Retinal pigment epithelial cell (primary cell): ENCODE data around the gene S1PR2.
A peak's percentile ranks its signal among the peaks of the same experiment; 100 is the strongest.
"Not testable (repeated sequence)": the region's sequence is repeated elsewhere in the genome, so short reads cannot be mapped to it uniquely, and the experiment has no call there.

ENCODE experiments used
- DNase-seq: peaks from one replicate; pipeline ENCODE4 v3.0.0-alpha.2; 2010; ENCODE audit warnings: low read depth
- H3K4me3 ChIP-seq: 2 replicates; pipeline ENCODE4 v1.5.1; 2011; ENCODE audit warnings: mild to moderate bottlenecking, low read length, control low read depth, moderate library complexity
- TF ChIP-seq, protein P1 (sequence below): conservative IDR thresholded peaks from 2 replicates; pipeline ENCODE4 v1.5.1; 2011; ENCODE audit warnings: low read depth, low read length, control low read depth, inconsistent platforms

S1PR2 gene

DNA sequence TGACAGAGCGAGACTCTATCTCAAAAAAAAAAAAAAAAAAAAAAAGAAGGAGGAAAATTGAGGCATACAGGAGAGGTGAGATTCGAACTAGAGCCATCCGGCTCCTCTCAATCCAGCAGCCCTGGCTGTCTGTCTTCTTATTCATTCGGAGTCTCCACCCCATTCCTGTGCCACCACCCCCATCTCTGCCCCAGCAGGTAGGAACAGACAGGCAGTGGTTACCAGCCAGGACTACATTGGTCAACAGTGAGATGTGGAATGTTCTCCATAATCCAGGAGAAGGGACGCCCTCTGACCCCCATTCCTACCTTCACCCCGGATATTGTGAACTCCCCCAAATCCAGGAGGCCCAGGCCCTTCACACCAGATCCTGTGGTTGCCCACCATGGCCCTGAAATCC, 6.6 kb upstream of the S1PR2 start:
- TF ChIP-seq, protein P1, sequence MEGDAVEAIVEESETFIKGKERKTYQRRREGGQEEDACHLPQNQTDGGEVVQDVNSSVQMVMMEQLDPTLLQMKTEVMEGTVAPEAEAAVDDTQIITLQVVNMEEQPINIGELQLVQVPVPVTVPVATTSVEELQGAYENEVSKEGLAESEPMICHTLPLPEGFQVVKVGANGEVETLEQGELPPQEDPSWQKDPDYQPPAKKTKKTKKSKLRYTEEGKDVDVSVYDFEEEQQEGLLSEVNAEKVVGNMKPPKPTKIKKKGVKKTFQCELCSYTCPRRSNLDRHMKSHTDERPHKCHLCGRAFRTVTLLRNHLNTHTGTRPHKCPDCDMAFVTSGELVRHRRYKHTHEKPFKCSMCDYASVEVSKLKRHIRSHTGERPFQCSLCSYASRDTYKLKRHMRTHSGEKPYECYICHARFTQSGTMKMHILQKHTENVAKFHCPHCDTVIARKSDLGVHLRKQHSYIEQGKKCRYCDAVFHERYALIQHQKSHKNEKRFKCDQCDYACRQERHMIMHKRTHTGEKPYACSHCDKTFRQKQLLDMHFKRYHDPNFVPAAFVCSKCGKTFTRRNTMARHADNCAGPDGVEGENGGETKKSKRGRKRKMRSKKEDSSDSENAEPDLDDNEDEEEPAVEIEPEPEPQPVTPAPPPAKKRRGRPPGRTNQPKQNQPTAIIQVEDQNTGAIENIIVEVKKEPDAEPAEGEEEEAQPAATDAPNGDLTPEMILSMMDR: no peak
- no peak for DNase-seq
- H3K4me3 ChIP-seq: no peak overlapping the region

DNA sequence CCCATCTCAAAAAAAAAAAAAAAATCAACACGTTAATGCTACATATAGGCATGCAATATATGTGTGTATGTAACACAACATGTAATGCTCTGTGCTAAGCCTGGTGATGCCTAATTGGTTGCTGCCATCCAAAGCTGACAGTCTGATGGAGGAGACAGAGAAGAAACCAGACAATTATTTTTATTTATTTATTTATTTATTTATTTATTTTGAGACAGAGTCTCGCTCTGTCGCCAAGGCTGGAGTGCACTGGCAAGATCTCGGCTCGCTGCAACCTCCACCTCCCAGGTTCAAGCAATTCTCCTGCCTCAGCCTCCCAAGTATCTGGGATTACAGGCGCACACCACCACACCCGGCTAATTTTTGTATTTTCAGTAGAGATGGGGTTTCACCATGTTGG, 4.3 kb upstream of the S1PR2 start:
- H3K4me3 ChIP-seq, DNase-seq: not testable (repeated sequence)

DNA sequence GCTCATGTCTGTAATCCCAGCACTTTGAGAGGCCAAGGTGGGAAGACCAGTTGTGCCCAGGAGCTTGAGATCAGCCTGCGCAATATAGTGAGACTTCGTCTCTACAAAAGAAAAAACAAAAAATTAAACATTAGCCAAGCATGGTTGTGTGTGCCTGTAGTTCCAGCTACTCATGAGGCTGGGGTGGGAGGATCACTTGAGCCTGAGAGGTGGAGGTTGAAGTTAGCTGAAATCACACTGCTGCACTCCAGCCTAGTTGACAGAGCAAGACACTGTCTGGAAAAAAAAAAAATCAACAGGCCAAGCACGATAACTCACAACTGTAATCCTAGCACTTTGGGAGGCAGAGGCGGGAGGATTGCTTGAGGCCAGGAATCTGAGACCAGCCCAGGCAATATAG, 3.9 kb upstream of the S1PR2 start:
- no peak for DNase-seq
- H3K4me3 ChIP-seq: no peak overlapping the region
- TF ChIP-seq, protein P1: no peak

DNA sequence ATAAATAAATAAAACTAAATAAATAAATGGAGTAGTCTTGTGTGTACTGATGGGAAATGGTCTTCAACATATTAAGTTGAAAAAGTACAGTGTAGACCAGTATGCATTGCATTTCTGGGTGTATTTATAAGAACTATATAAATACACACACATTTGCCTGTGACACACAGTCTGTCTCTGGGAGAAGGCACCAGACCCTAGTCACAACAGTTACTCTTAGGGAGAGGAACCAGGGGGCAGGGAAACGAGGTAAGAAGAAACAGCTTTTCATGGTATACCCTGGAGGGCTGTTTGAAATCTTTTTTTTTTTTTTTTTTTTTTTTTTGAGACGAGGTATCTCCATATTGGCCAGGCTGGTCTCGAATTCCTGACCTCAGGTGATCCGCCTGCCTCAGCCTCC, 2.8 kb upstream of the S1PR2 start:
- TF ChIP-seq, protein P1: no peak
- H3K4me3 ChIP-seq: no peak overlapping the region
- DNase-seq: no peak

DNA sequence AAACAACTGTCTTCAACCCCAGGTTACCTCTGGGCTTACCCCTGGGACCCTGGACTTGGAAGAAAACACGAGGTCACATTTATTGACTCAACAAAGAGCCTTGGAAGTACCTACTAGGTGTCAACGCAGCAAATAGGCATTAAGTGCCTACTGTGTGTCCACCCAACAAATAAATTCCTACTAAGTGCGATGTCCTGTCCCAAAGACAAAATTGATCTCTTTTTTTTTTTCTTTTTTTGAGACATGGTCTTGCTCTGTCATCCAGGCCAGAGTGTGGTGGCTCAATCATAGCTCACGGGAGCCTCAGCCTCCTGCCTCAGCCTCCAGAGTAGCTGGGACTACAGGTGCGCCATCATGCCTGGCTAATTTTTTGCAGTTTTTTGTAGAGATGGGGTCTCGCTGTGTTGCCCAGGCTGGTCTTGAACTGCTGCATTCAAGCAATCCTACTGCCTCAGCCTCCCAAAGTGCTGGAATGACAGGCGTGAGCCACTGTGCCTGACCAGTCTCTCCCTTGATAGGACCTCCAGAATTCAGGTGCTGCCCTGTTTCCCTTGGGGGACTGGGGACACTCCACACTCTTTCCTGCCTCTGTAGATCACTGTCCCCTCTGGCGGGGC, 589 bp upstream of the S1PR2 start:
- TF ChIP-seq, protein P1: no peak
- no peak for DNase-seq
- H3K4me3 ChIP-seq: peak overlapping the region; percentile 59

DNA sequence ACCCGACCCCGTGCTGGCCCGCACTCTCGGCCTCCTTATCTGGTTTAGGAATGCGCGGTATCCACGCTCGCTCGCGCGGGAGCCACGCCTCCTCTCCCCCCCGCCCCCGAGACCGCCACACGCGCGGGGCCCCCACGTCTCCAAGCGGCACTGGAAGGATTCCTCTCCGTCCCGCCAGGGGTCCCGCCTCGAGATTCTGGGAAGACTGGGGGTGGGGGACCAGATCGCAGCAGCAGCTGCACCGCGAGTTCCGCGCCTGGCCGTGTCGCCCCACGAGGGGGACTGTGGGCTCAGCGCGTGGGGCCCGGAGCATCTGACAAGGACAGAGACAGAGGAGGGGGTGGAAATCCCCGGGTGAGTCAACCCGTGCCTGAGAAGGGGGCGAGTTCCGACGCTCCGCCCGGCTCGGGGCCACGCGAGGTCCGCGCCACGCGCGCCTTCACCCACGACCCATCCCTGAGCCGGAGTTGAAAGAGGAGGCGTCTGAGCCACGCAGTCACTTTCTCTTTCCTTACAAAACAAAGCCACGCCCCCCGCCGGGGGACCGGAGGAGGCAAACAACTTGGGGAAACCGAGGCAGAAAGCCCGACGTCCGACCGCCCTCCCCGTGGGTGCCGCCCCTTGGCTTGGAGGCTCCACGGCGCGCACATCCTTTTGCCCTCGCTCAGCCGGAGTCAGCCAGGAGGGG, 814 bp downstream of the S1PR2 start:
- TF ChIP-seq, protein P1: no peak
- peak overlapping the region; percentile 59 for H3K4me3 ChIP-seq
- no peak for DNase-seq

DNA sequence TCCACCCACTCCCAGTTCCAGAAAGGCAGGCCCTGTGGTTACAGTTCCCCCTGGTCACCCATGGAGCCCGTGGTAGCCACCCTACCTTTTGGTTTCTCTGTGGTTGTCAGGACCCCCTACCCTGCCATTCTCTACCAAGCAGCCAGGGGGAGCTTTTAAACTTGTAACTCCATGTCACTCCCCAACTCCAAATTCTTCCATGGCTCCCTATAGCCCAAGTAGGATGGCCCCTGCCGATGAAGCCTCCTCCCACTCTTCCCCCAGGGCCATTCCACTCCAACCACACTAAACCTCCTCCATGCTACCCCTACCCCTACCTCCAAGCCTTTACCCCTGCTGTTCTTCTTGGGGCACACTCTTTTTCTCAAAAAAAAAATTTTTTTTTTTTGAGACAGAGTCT, 2.2 kb downstream of the S1PR2 start:
- TF ChIP-seq, protein P1: peak; percentile 61
- no peak for DNase-seq
- no peak overlapping the region for H3K4me3 ChIP-seq
